Smooth muscle cell (in vitro differentiated cells): ENCODE measurements around the gene MICAL3. TPM values are rescaled to one million over a fixed set of nuclear protein-coding genes. Genes with fewer than 3 reads are reported as not detected.
"Not testable (repeated sequence)": the region's sequence is repeated elsewhere in the genome, so short reads cannot be mapped to it uniquely, and the experiment has no call there.

ENCODE experiments used
- DNase-seq: peaks from one replicate; lab custom pipeline; 2025; ENCODE audit not compliant: unreplicated experiment; lab: John Stamatoyannopoulos, UW
- H2AFZ ChIP-seq: fragments of 200-600 bp; sonication (generic); 2 replicates; pipeline ENCODE4 v1.6.0; 2016; ENCODE audit warnings: antibody characterized with exemption, low read depth, mild to moderate bottlenecking
- H3F3A ChIP-seq: fragments of 200-600 bp; sonication (generic); 2 replicates; pipeline ENCODE4 v1.6.0; 2017; ENCODE audit warnings: antibody characterized with exemption, low read depth
- H3K27ac ChIP-seq: fragments of 200-600 bp; sonication (generic); 2 replicates; pipeline ENCODE4 v1.5.1; 2016; ENCODE audit warnings: low read depth, mild to moderate bottlenecking
- H3K27me3 ChIP-seq: fragments of 200-600 bp; sonication (generic); 2 replicates; pipeline ENCODE4 v1.6.1; 2016; ENCODE audit warnings: low read depth, mild to moderate bottlenecking
- H3K36me3 ChIP-seq: fragments of 200-600 bp; sonication (generic); 2 replicates; pipeline ENCODE4 v1.5.1; 2016; ENCODE audit warnings: low read depth
- H3K4me1 ChIP-seq: fragments of 200-600 bp; sonication (generic); 2 replicates; pipeline ENCODE4 v1.5.1; 2016; ENCODE audit warnings: low read depth
- H3K4me2 ChIP-seq: fragments of 200-600 bp; sonication (generic); 2 replicates; pipeline ENCODE4 v1.6.0; 2016; ENCODE audit warnings: mild to moderate bottlenecking
- H3K4me3 ChIP-seq: fragments of 200-600 bp; sonication (generic); 2 replicates; pipeline ENCODE4 v1.5.1; 2016; ENCODE audit warnings: mild to moderate bottlenecking
- H3K79me2 ChIP-seq: fragments of 200-600 bp; sonication (generic); 2 replicates; pipeline ENCODE4 v1.6.0; 2016; ENCODE audit warnings: low read depth, mild to moderate bottlenecking
- H3K9ac ChIP-seq: fragments of 200-600 bp; sonication (generic); 2 replicates; pipeline ENCODE4 v1.6.0; 2016; ENCODE audit warnings: low read depth
- H3K9me3 ChIP-seq: fragments of 200-600 bp; sonication (generic); replicated peaks from 2 replicates; pipeline ENCODE4 v1.5.1; 2016; ENCODE audit warnings: low read depth
- H4K20me1 ChIP-seq: fragments of 200-600 bp; sonication (generic); 2 replicates; pipeline ENCODE4 v1.6.0; 2016; ENCODE audit warnings: low read depth
- CTCF ChIP-seq: fragments of 200-600 bp; sonication (generic); IDR thresholded peaks from 2 replicates; pipeline ENCODE4 v1.5.1; 2017; ENCODE audit warnings: borderline replicate concordance, mild to moderate bottlenecking, antibody characterized with exemption; ENCODE audit not compliant: insufficient read depth, poor library complexity, severe bottlenecking
- WGBS: methylation state at CpG from one replicate; pipeline ENCODE4 v1.1.7; 2016; ENCODE audit warnings: low lambda C conversion rate; 5-methylcytosine and 5-hydroxymethylcytosine counted together
- polyA plus RNA-seq: library from polyadenylated mRNA; unstranded; fragments of >200 nt; fragmentation: Nextera tagmentation; extraction: Ambion mirVana; gene quantifications from 2 replicates; pipeline ENCODE4 v1.2.1, GENCODE V29; 2016
- total RNA-seq: library from RNA; depleted of rRNA; stranded (reverse); fragments of >200 nt; gene quantifications from 2 replicates; pipeline ENCODE4 v1.2.3, GENCODE V29; 2014

MICAL3 gene
- total and polyA plus RNA-seq, 2 experiments from 2014 or later, result 3.1 to 28.6 TPM

GRCh38 chr22:17988800-17989513 lies 35.4 kb downstream of the MICAL3 start:
- peaks cover 59% of the 10 kb centered on the region for H4K20me1 ChIP-seq
- peaks cover 79% of the 10 kb centered on the region for H3K79me2 ChIP-seq
- no peaks in the 10 kb centered on the region for H3K27me3 ChIP-seq
- no peaks in the 10 kb centered on the region for H3K9me3 ChIP-seq
- peaks cover 7% of the 10 kb centered on the region for H3F3A ChIP-seq
- H2AFZ ChIP-seq, result no peak overlapping the region
- H3K4me1 ChIP-seq, result peaks cover 9% of the 10 kb centered on the region
- H3K36me3 ChIP-seq, result no peaks in the 10 kb centered on the region
- H3K9ac ChIP-seq, result no peak overlapping the region
- H3K27ac ChIP-seq, result peak overlapping the region; percentile 79
- TF ChIP-seq CTCF, result no peak
- H3K4me3 ChIP-seq, result no peak overlapping the region
- DNase-seq, result no peak
- WGBS, result 45% methylated on average over 16 of the region's 16 CpGs
- H3K4me2 ChIP-seq, result peak overlapping the region; percentile 14

GRCh38 chr22:17985606-17986005 lies 38.8 kb downstream of the MICAL3 start:
- peak overlapping the region; percentile 85 for H3K27ac ChIP-seq
- no peak for DNase-seq
- 90% methylated on average over 5 of the region's 5 CpGs for WGBS
- peaks cover 79% of the 10 kb centered on the region for H3K79me2 ChIP-seq
- H3K27me3 ChIP-seq, result no peaks in the 10 kb centered on the region
- H3K4me1 ChIP-seq, result peaks cover 12% of the 10 kb centered on the region
- no peaks in the 10 kb centered on the region for H3K36me3 ChIP-seq
- H4K20me1 ChIP-seq, result peaks cover 52% of the 10 kb centered on the region
- H2AFZ ChIP-seq, result no peak overlapping the region
- no peaks in the 10 kb centered on the region for H3K9me3 ChIP-seq
- no peak for TF ChIP-seq CTCF
- no peak overlapping the region for H3K9ac ChIP-seq
- no peak overlapping the region for H3K4me2 ChIP-seq
- no peak overlapping the region for H3K4me3 ChIP-seq
- peaks cover 7% of the 10 kb centered on the region for H3F3A ChIP-seq

- peaks cover 74% of the 10 kb centered on the region for H3K79me2 ChIP-seq
- WGBS, result 65% methylated on average over 11 of the region's 11 CpGs
These were observed 39.3 kb downstream of the MICAL3 start for GRCh38 chr22:17985071-17985470.

GRCh38 chr22:17984114-17984513 lies 40.2 kb downstream of the MICAL3 start:
- no peak for DNase-seq
- Histone ChIP-seq H4K20me1 (peaks cover 52% of the 10 kb centered on the region), H3F3A (peaks cover 16% of the 10 kb centered on the region), H3K4me2 (no peak overlapping the region), H2AFZ (no peak overlapping the region), H3K36me3 (no peaks in the 10 kb centered on the region), H3K4me3 (no peak overlapping the region), H3K27me3 (no peaks in the 10 kb centered on the region), H3K27ac (no peak overlapping the region), H3K9me3 (no peaks in the 10 kb centered on the region), H3K4me1 (peaks cover 12% of the 10 kb centered on the region), H3K9ac (no peak overlapping the region), H3K79me2 (peaks cover 76% of the 10 kb centered on the region)
- no peak for TF ChIP-seq CTCF
- WGBS, result 79% methylated on average over 8 of the region's 8 CpGs

More at GRCh38 chr22:17985071-17985470, 39.3 kb downstream of the MICAL3 start:
- H3K36me3 ChIP-seq, H3F3A ChIP-seq, DNase-seq, H3K27me3 ChIP-seq, H3K27ac ChIP-seq, H2AFZ ChIP-seq, H3K9ac ChIP-seq, H3K4me2 ChIP-seq, H3K4me3 ChIP-seq, H3K9me3 ChIP-seq: not testable (repeated sequence)
- Histone ChIP-seq H3K4me1 (peaks cover 17% of the 10 kb centered on the region), H4K20me1 (peaks cover 52% of the 10 kb centered on the region)
